ENCODE measurements around the gene CHERP. TPM values are rescaled to one million over a fixed set of nuclear protein-coding genes. Genes with fewer than 3 reads are reported as not detected.

The CHERP gene
- total RNA-seq, 1 experiment from 2014 or later, result 13.4 TPM

- TF ChIP-seq, protein P1, sequence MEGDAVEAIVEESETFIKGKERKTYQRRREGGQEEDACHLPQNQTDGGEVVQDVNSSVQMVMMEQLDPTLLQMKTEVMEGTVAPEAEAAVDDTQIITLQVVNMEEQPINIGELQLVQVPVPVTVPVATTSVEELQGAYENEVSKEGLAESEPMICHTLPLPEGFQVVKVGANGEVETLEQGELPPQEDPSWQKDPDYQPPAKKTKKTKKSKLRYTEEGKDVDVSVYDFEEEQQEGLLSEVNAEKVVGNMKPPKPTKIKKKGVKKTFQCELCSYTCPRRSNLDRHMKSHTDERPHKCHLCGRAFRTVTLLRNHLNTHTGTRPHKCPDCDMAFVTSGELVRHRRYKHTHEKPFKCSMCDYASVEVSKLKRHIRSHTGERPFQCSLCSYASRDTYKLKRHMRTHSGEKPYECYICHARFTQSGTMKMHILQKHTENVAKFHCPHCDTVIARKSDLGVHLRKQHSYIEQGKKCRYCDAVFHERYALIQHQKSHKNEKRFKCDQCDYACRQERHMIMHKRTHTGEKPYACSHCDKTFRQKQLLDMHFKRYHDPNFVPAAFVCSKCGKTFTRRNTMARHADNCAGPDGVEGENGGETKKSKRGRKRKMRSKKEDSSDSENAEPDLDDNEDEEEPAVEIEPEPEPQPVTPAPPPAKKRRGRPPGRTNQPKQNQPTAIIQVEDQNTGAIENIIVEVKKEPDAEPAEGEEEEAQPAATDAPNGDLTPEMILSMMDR (conservative IDR thresholded peaks at IDR 0.05; ENCODE audit: low read depth, low read length), result no peak
- TF ChIP-seq EZH2phosphoT487 (IDR thresholded peaks at IDR 0.05; ENCODE audit: borderline replicate concordance, low read length), result no peak
- TF ChIP-seq EZH2 (IDR thresholded peaks at IDR 0.05; ENCODE audit: low read length, unreplicated experiment), result no peak
- H3K4me1 ChIP-seq (ENCODE audit: insufficient read depth, low read length), result peaks cover 16% of the 10 kb centered on the region
These were observed 33.8 kb upstream of the CHERP start for GRCh38 chr19:16575861-16576689.

DNA sequence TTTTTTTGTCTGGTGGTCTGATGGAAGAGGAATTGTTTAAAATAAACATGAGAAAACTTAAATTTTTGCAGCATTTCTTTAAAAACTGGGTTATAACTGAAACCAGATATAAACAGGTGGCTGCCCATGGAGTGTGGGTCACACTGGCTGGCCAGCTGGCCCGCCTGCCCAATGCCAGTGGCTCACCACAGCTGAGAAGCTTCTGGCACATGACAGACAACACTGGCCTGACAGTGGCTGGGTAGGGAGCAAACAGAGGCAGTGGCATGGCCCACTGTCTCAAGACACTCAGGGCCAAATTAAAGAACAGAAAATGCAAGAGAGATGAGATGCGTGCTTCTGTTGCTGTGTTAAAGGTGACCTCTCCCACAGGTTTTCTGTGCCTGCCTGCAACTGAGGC is 33.0 kb upstream of the CHERP start:
- H3K79me2 ChIP-seq (ENCODE audit: low read length), result peaks cover 95% of the 10 kb centered on the region
- no peaks in the 10 kb centered on the region for H3K27me3 ChIP-seq (ENCODE audit: low read length)
- peaks cover 10% of the 10 kb centered on the region for H4K20me1 ChIP-seq (ENCODE audit: low read length)
- TF ChIP-seq, protein P1 (conservative IDR thresholded peaks at IDR 0.05; ENCODE audit: low read depth, low read length), result no peak
- no peak for TF ChIP-seq EZH2 (IDR thresholded peaks at IDR 0.05; ENCODE audit: low read length, unreplicated experiment)
- no peak for TF ChIP-seq EZH2phosphoT487 (IDR thresholded peaks at IDR 0.05; ENCODE audit: borderline replicate concordance, low read length)
- H3K4me3 ChIP-seq (ENCODE audit: low read length), result no peak overlapping the region
- H3K9me3 ChIP-seq (ENCODE audit: low read length), result no peaks in the 10 kb centered on the region
- H3K9ac ChIP-seq (ENCODE audit: low read length), result no peak overlapping the region
- H3K4me1 ChIP-seq (ENCODE audit: insufficient read depth, low read length), result peaks cover 23% of the 10 kb centered on the region
- ChIA-PET CTCF (no interaction called here), POLR2A (ENCODE audit: unreplicated experiment) (no interaction called here)
- BruUV-seq (replicated peaks), result no TSS peak
- no peaks in the 10 kb centered on the region for H3F3A ChIP-seq (ENCODE audit: low read length, unreplicated experiment)
- ATAC-seq (no peak), DNase-seq (no peak)
- intact Hi-C loops (cut with micrococcal nuclease), result no loop called here
- H3K9me2 ChIP-seq (replicated peaks; ENCODE audit: low read length), result no peaks in the 10 kb centered on the region
- no peak overlapping the region for H2AFZ ChIP-seq (ENCODE audit: low read length)
- H3K36me3 ChIP-seq (ENCODE audit: low read depth, low read length), result peaks cover 7% of the 10 kb centered on the region; the same call in 1 of the 2 replicates
- no peak overlapping the region for H3K27ac ChIP-seq (ENCODE audit: low read length)
- H3K4me2 ChIP-seq (ENCODE audit: low read length), result no peak overlapping the region

More at GRCh38 chr19:16575861-16576689, 33.8 kb upstream of the CHERP start:
- Histone ChIP-seq H3K27ac (ENCODE audit: low read length) (no peak overlapping the region), H3K79me2 (ENCODE audit: low read length) (peaks cover 95% of the 10 kb centered on the region), H3K27me3 (ENCODE audit: low read length) (no peaks in the 10 kb centered on the region), H3F3A (ENCODE audit: low read length, unreplicated experiment) (no peaks in the 10 kb centered on the region), H3K4me3 (ENCODE audit: low read length) (no peak overlapping the region), H3K36me3 (ENCODE audit: low read depth, low read length) (peaks cover 7% of the 10 kb centered on the region; the same call in 1 of the 2 replicates), H2AFZ (ENCODE audit: low read length) (no peak overlapping the region), H3K9me2 (replicated peaks; ENCODE audit: low read length) (no peaks in the 10 kb centered on the region), H3K9ac (ENCODE audit: low read length) (no peak overlapping the region), H3K9me3 (ENCODE audit: low read length) (no peaks in the 10 kb centered on the region), H4K20me1 (ENCODE audit: low read length) (peaks cover 15% of the 10 kb centered on the region), H3K4me2 (ENCODE audit: low read length) (no peak overlapping the region)
- intact Hi-C loops (cut with micrococcal nuclease), result no loop called here
- POLR2A ChIA-PET (ENCODE audit: unreplicated experiment), result no interaction called here
- DNase-seq, result no peak
- no peak for ATAC-seq
- no TSS peak for BruUV-seq (replicated peaks)
- CTCF ChIA-PET, result no interaction called here

GRCh38 chr19:16573925-16574324 is 31.7 kb upstream of the CHERP start:
- H3K27ac ChIP-seq (ENCODE audit: low read length), result no peak overlapping the region
- DNase-seq (no peak), ATAC-seq (no peak)
- peaks cover 7% of the 10 kb centered on the region; the same call in 1 of the 2 replicates for H3K36me3 ChIP-seq (ENCODE audit: low read depth, low read length)
- H3K9ac ChIP-seq (ENCODE audit: low read length), result no peak overlapping the region
- BruUV-seq (replicated peaks), result no TSS peak
- H2AFZ ChIP-seq (ENCODE audit: low read length), result no peak overlapping the region
- H3K4me1 ChIP-seq (ENCODE audit: insufficient read depth, low read length), result peaks cover 37% of the 10 kb centered on the region
- H3K79me2 ChIP-seq (ENCODE audit: low read length), result peaks cover 94% of the 10 kb centered on the region
- no peaks in the 10 kb centered on the region for H3K9me3 ChIP-seq (ENCODE audit: low read length)
- peak overlapping the region; percentile 87 for H3K4me3 ChIP-seq (ENCODE audit: low read length)
- ChIA-PET CTCF (no interaction called here), POLR2A (ENCODE audit: unreplicated experiment) (no interaction called here)
- no peaks in the 10 kb centered on the region for H3K9me2 ChIP-seq (replicated peaks; ENCODE audit: low read length)
- intact Hi-C loops (cut with micrococcal nuclease), result loop anchor here (5.0 kb wide), 1 partner anchor 53 kb away; the partner anchor contains the start of gene MED26
- TF ChIP-seq, protein P1 (conservative IDR thresholded peaks at IDR 0.05; ENCODE audit: low read depth, low read length), result no peak
- TF ChIP-seq EZH2 (IDR thresholded peaks at IDR 0.05; ENCODE audit: low read length, unreplicated experiment), result no peak
- TF ChIP-seq EZH2phosphoT487 (IDR thresholded peaks at IDR 0.05; ENCODE audit: borderline replicate concordance, low read length), result no peak
- no peaks in the 10 kb centered on the region for H3F3A ChIP-seq (ENCODE audit: low read length, unreplicated experiment)
- H3K27me3 ChIP-seq (ENCODE audit: low read length), result no peaks in the 10 kb centered on the region
- H4K20me1 ChIP-seq (ENCODE audit: low read length), result peaks cover 4% of the 10 kb centered on the region; the same call in 1 of the 2 replicates
- H3K4me2 ChIP-seq (ENCODE audit: low read length), result peak overlapping the region; percentile 96

Measured in PC-3 (cell line).